ENCODE results near the gene FOXN3. TPM values are rescaled to one million over a fixed set of nuclear protein-coding genes. Genes with fewer than 3 reads are reported as not detected.

Gene FOXN3
- total and polyA plus RNA-seq, 2 donors (not counting 3 experiments of a cell fraction or from before 2014, with no cell fraction given): 16.9 to 41.8 TPM

DNA sequence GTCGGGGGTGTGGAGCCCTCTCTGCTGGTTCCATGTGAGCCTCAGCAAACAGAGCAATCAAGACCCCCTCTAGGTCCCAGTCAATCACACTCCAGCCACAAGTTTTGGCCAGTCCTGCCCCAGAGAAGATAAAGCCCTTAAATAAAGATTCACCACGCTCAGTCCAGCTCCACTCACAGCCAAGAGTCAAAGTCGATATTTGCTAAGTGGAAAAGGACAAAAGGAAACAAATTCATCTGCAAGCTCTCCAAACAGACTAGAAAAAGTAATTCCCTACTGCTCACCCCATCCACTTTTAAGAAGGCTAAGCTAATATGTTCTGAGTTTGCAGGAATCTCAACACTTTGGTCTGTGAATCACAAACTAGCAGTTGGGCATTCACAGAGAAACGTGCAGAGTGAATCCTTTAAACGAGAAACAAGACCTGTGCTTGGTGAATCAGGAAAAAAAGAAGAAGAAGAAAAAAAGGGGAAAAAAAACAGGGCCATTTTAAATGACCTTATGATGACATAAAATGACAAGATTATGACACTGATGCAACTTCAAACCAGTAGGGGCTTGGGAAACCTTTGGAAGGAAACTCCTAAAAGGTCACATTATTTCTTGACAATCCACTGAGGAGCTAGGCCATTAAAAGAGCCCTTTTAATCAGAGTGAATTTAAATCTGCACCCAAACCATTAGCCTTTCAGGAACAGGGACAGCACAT is 41.8 kb upstream of the FOXN3 start:
- H3K27ac ChIP-seq (ENCODE audit: insufficient read depth, low read depth, low read length): no peak overlapping the region
- intact Hi-C loops (cut with micrococcal nuclease): no loop called here
- no peak overlapping the region for H3K9ac ChIP-seq (replicated peaks; ENCODE audit: extremely low read depth, insufficient read depth, low read length)
- no peaks in the 10 kb centered on the region for H3K4me1 ChIP-seq (ENCODE audit: control insufficient read depth, extremely low read depth, insufficient read depth, low read length)
- no peaks in the 10 kb centered on the region for H3K9me1 ChIP-seq (replicated peaks; ENCODE audit: control insufficient read depth, extremely low read depth, insufficient read depth, low read length)
- DNase-seq (ENCODE audit: low read depth, low spot score) (no peak), FAIRE-seq (no peak)
- H2AFZ ChIP-seq (ENCODE audit: low read depth, low read length): no peak overlapping the region
- POLR2A ChIA-PET: no interaction called here
- H3K36me3 ChIP-seq (ENCODE audit: control insufficient read depth in 2 of 2, extremely low read depth in 1 of 2, insufficient read depth in 2 of 2, low read length in 2 of 2): no peaks in the 10 kb centered on the region
- no peaks in the 10 kb centered on the region for H3K79me2 ChIP-seq (ENCODE audit: control insufficient read depth, insufficient read depth, low read length)
- BruUV-seq (replicated peaks): no TSS peak
- dilution Hi-C loops (cut with MboI; ENCODE audit: extremely low pct_ligation_motif_present, low sequenced_read_pairs): no loop called here
- CTCF ChIA-PET: interaction anchor here (1.6 to 1.8 kb wide), 2 partner anchors 15 to 43 kb away, joined by 3 to 5 read pairs; no protein-coding TSS in a partner anchor
- H3K4me3 ChIP-seq (replicated peaks in 1 of 3; ENCODE audit: insufficient read depth in 1 of 3, low read depth in 1 of 3, low read length in 3 of 3): no peak overlapping the region
- no peaks in the 10 kb centered on the region for H3K9me3 ChIP-seq (replicated peaks; ENCODE audit: control insufficient read depth, insufficient read depth, low read length)
- H4K20me1 ChIP-seq (replicated peaks; ENCODE audit: control insufficient read depth, extremely low read depth, insufficient read depth, low read length): no peaks in the 10 kb centered on the region
- no peaks in the 10 kb centered on the region for H3K27me3 ChIP-seq (ENCODE audit: control insufficient read depth in 2 of 2, insufficient read depth in 2 of 2, low read length in 2 of 2)
- no peak overlapping the region for H3K4me2 ChIP-seq (ENCODE audit: insufficient read depth, low read length)
- no peak for TF ChIP-seq JUN (IDR thresholded peaks at IDR 0.05; ENCODE audit: borderline replicate concordance, insufficient read depth, insufficient read length, low read depth)
- TF ChIP-seq MAX (IDR thresholded peaks at IDR 0.05; ENCODE audit: insufficient read depth, insufficient read length): no peak
- no peak for TF ChIP-seq FOS (IDR thresholded peaks at IDR 0.05; ENCODE audit: borderline replicate concordance, insufficient read depth, low read length)
- TF ChIP-seq, protein P1, sequence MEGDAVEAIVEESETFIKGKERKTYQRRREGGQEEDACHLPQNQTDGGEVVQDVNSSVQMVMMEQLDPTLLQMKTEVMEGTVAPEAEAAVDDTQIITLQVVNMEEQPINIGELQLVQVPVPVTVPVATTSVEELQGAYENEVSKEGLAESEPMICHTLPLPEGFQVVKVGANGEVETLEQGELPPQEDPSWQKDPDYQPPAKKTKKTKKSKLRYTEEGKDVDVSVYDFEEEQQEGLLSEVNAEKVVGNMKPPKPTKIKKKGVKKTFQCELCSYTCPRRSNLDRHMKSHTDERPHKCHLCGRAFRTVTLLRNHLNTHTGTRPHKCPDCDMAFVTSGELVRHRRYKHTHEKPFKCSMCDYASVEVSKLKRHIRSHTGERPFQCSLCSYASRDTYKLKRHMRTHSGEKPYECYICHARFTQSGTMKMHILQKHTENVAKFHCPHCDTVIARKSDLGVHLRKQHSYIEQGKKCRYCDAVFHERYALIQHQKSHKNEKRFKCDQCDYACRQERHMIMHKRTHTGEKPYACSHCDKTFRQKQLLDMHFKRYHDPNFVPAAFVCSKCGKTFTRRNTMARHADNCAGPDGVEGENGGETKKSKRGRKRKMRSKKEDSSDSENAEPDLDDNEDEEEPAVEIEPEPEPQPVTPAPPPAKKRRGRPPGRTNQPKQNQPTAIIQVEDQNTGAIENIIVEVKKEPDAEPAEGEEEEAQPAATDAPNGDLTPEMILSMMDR (IDR thresholded peaks at IDR 0.05; ENCODE audit: extremely low read depth in 1 of 2, insufficient read depth in 1 of 2, low read depth in 1 of 2, low read length in 2 of 2): no peak
- TF ChIP-seq EZH2 (IDR thresholded peaks at IDR 0.05; ENCODE audit: borderline replicate concordance, low read depth, low read length, severe bottlenecking): no peak
- no peak for TF ChIP-seq POLR2AphosphoS5 (IDR thresholded peaks at IDR 0.05; ENCODE audit: insufficient read depth, low read depth, low read length)
- no peak for TF ChIP-seq GATA2 (IDR thresholded peaks at IDR 0.05; ENCODE audit: insufficient read depth, insufficient read length, low read depth, low read length)
- TF ChIP-seq MYC (IDR thresholded peaks at IDR 0.05; ENCODE audit: low read depth, low read length): no peak
- TF ChIP-seq POLR2A (IDR thresholded peaks at IDR 0.05; ENCODE audit: low read depth, low read length): no peak
